Mucosa of gallbladder (tissue), 1 donor: ENCODE data around the gene RPL14. TPM values are rescaled to one million over a fixed set of nuclear protein-coding genes. Genes with fewer than 3 reads are reported as not detected.
"Not testable (repeated sequence)": the region's sequence is repeated elsewhere in the genome, so short reads cannot be mapped to it uniquely, and the experiment has no call there.

Source experiments
- DNase-seq: peaks from one replicate; pipeline ENCODE4 v3.0.0-alpha.2; 2020; ENCODE audit warnings: low spot score
- total RNA-seq: library from RNA; stranded (reverse); gene quantifications from one replicate; pipeline ENCODE4 v1.2.1, GENCODE V29; 2021
- donor health status: DM: no; HTN: no; CAD: no.

RPL14 gene
- total RNA-seq, 1 donor from 2014 or later, result 1,215 TPM

DNA sequence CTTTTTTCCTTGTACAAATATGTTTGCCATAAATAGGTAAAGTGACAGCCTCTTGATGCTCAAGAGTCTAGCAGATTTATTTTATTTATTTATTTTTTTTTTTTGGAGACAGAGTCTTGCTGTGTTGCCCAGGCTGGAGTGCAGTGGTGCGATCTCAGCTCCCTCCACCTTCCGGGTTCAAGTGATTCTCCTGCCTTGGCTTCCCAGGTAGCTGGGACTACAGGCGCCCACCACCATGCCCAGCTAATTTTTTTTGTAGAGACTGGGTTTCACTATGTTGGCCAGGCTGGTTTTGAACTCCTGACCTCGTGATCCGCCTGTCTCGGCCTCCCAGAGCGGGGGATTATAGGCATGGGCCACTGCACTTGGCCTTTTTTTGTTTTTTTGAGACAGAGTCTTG lies 5.7 kb downstream of the RPL14 start:
- not testable (repeated sequence) for DNase-seq

DNA sequence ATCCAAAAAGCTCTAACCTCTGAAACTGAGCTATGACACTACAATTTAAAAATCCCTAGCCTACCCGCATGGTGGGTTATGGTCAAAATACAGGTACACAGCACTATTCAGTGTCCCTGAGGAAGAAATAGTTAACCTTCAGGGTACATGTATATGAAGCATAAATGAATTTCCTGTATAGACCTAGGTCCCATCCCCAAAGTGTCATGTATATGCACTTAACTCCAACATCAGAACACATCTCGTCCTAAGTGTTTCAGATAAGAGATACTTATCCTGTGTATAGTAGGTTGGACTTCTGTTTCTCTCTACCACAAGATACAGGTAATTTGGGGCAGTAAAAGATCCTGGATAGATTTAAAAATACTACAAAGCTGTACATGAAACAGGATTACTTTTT lies 6.4 kb downstream of the RPL14 start:
- DNase-seq, result no peak

DNA sequence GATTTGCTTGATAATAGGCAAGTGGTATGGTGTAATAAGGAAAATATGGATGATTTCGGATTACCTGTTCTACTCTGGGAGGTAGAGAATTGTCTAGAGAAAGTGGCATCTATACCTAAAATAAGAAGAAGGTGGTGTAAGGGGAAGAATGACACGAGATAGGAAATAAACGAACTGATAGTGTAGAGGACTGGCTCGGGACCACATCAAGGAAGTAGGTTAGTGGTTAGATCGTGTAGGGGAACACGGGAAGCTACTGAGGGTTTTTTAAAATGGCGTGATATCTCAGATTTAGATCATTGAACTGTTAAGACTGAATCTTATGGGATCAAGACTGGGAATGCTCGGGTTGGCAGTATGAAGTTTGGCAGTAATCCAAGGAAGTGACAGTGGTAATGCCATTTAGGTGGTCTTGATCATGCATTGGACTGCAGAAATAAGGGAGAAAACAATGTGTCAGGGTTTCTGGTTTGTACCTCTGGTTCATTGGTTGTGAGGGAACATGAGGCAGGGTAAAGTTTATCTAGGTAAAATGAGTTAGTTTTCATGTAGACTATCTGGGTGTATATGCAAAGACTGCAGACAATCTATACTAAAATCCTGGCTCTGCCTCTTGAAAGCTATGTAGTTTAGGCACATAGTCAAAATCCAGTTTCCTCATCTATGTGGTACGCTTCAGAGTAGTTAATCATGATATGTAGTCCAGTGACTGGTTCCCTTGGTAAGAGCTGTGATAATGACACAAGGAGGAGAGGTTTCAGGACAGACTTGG lies 7.4 kb downstream of the RPL14 start:
- no peak for DNase-seq

DNA sequence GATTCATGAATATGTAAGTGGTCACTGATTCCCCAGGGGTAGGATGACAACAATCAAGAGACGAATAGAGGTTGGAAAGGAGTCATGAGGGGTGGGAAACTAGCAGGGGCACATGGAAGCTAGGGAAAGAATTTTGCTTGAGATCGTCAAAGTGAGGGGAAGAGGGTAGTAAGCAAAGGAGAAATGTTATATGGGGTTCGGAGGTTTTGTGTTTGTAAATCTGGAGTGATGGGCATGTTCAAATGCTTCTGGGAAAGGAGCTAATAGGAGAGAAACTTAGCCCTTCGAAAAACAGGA lies 7.9 kb downstream of the RPL14 start:
- DNase-seq, result no peak

DNA sequence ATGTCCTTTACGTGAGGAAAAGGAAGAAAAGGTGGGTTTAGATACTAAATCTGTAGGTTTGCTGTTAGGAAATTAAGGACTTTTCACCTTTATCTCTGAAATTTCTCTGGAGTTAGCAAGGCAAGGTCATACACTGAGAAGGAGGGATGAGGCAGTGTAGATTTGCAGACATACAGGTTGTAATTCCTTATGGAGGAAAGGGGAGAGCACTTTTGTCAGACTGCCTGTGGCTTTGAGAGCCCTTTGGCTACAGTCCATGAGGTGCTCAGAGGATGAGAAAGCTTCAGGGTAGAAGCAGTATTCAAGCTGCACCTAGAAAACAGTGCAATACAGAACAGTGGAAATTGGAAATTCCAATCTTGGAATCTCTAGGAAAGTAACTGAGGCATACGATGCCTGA lies 8.3 kb downstream of the RPL14 start:
- no peak for DNase-seq

DNA sequence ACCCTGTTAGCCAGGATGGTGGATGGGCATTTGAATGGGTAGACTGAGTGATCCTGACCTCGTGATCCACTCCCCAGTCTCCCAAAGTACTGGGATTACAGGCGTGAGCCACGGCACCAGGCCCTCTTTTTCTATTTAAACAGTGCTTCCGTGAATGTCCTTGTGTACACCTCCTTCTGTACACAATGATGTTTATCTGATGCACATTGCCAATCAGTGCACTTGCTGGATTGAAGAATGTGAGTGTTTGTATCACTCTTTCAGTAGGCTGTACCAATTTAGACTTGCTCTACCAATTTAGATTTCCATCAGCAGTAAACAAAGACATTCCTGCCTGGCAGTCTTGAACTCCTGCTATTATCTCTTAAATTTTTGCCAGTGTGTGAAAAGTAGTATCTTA lies 10.9 kb downstream of the RPL14 start:
- DNase-seq, result no peak

DNA sequence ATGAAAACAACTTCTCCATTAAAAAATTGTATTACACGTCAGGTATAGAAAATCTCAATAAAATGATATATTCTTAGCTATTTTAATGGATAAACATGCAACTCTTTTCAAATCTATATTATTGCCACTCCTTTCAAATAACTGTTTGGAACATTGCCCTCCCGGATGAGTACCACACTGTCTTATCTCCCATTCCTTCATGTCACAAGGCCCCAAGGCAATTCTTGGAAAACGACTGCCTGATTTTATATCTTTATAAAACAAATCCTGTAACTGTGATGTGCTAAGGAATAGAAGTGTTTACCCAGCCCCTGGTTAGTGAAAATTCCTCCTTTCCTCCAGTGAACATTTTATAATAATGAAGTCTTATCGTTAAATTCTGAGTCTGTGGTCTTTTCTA lies 13.6 kb downstream of the RPL14 start:
- DNase-seq, result no peak

DNA sequence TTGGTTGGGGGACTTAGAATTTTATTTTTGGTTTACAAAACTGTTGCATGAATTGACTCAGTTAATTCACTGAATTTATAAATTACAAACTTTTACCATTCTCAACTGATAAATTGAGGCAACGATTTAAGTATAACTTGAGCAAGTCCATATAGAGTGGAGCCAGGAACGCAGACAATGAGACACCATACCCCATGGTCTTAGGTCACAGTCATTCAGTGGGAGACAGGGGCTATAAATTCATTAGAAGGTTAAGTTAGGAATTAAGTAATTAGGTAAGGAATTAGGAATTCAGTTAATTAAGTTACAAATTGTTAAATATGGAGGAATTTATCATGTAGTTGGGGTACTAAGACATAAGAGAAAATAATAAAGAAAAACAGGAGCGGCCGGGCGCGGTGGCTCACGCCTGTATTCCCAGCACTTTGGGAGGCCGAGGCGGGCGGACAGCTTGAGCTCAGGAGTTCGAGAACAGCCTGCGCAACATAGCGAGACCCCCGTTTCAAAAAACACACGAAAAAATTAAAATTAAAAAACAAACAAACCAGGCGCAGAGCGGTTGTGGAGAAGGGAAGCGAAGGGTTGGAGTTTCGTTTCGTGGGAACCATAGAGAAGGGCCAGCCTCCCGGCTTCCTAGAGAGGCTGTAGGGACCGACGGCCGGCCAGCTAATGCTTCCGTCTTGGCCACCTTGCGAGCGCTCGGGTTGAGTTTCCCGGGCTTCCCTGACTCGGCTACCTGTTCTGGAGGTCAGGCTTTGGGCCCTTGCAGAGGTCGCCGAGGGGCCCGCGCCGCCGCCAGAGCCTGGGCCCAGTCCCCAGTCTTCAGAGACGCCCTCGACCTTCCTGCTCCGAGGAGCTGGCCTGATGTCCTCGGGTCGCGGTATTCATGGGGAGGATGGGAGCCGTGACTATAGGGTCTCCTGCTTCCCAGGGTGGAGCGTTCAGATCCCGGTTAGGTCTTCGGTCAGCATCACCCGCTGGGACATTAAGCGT lies 19.6 kb downstream of the RPL14 start, which contains the start of gene ZNF619:
ZNF619 (plus strand) TSS at position 645 of the 993 bp plus-strand sequence. CDS start 858 bp downstream, outside the sequence.
- DNase-seq, result peak; percentile 62

DNA sequence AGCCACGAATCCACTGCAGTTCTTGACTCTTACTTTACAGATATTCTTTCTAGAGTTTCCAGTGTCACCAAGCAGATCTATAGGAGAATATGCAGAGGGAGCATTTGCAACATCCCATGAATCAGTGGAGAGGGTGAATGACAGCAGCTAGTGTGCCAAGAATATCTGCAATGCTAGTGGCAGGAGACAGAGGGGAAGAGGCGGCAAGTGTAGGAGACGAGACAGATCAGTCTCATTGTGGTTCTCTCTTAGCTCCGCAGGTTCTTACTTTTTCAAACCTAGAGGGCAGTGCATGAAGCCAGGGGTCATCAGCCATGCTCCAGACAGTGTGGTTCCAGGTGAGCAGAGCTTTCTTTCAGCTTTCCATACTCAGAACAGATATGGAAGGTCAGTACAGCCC lies 20.5 kb downstream of the RPL14 start:
- DNase-seq, result no peak

DNA sequence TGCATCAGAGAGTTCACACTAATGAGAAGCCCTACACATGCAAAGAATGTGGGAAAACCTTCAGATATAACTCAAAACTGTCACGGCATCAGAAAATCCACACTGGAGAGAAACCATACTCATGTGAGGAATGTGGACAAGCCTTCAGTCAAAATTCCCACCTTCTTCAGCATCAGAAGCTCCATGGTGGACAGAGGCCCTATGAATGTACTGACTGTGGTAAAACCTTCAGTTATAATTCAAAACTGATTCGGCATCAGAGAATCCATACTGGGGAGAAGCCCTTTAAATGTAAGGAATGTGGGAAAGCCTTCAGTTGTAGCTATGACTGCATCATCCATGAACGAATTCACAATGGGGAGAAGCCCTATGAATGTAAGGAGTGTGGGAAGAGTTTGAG lies 30.0 kb downstream of the RPL14 start:
- no peak for DNase-seq

DNA sequence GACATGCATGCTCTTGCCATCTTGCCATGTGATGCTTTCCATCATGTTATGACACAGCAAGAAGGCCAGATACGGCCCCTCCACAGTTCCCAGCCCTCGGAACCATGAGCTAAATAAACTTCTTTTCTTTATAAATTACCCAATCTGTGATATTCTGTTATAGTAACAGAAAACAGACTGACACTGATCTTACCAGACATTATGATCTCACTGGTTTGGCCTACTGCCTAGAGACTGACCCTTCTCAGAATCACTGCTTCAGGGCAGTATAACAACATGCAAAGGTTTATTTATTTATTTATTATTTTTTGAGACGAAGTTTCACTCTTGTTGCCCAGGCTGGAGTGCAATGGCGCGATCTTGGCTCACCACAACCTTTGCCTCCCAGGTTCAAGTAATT lies 33.8 kb downstream of the RPL14 start:
- no peak for DNase-seq

DNA sequence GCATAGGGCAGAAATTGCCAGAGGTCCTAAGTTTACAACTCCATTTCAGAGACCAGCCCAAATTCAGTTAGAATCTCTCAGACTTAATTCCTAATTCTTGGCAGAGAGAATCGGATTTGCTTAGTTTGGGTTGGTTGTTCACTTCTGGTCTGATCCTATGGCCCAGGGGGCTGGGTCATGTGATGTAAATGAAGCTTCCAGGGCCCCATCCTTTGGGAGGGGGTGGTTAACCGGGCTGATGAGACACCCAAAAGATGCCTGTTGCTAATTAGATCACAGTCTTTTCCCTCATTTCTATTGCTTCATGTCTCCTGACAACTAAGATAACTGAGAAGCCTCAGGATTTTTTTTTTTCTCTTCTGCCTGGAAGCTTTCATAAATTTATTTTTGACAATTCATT lies 37.6 kb downstream of the RPL14 start:
- no peak for DNase-seq

DNA sequence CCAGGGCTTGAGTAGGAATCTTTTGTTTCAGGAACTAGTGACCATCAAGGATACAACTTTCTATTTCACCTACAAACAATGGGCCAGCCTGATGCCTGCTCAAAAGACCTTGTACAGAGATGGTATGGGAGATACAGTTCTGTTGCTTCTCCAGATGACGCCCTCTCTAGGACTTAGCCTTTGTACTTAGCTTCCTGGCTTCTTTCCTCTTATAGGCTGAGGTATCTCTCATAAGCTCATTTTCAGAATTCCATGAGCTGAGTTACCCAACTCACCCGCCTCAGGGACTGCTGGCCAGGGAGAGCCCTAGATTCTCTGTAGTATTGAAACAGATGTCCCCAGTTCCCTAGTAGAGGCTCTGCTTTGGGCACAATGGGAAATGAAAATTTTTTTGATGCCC lies 40.1 kb downstream of the RPL14 start:
- no peak for DNase-seq

DNA sequence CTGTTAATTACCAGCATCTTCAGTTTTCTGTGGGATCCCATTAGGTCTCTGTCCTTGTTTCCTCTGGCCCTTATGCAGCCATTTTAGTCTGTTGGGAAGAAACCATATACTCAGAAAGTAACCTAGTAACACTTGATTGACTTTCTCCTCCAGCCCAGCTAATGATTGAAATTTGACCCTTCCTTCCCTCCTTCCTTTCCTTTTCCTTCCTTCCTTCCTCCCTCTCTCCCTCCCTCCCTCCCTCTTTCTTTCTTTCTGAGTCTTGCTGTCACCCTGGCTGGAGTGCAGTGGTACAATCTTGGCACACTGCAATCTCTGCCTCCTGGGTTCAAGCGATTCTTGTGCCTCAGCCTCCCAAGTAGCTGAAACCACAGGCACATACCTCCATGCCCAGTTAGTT lies 42.8 kb downstream of the RPL14 start:
- no peak for DNase-seq

DNA sequence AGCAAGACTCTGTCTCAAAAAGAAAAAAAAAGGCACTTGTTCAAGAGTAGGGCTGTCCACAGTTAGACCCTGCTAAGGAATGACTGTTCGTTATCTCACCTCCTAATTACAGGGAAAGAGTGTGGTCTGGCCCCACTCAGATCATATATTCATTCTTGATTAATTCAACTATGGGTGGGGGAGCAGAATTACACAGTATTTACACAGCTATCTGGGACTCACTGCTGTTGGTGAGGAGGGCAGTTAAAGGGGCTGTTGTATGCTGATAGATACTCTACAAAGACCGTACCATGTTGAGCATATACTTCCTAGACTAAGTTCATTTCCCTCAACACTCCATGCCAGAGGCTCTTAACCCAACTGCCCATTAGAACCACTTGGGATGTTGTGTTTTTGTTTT lies 44.9 kb downstream of the RPL14 start:
- DNase-seq, result no peak

DNA sequence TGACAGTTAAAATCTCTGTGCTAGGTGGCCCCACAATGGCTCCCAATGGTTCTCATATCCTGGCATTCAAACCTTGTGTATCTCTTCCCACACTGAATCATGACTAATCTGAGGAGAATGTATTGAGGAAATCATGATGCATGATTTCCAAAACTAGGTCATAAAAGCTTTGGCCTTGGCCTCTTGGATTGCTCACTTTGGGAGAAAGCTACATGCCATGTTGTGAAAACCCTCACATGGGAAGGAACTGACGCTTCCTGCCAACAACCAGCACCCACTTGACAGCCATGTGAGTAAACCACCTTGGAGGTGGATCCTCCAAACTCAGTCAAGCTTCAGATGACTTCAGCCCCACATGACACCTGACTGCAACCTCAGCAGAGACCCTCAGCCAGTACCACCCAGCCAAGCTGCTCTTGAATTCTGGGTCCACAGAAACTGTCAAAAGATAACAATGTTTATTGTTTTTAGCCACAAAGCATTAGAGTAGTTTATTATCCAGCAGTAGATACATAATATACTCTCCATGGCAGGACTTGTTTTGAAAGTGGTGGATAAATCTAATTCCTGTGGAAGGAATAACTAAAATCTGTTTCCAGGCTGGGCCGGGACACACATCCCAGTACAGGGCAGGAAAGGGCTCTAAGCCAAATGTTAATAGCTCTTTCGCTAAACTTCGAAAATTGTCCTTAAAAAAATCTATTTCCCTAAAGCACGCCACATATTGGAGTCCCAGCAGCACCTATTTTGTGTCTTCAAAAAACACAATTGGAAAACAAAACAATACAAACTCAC lies 47.7 kb downstream of the RPL14 start:
- no peak for DNase-seq

DNA sequence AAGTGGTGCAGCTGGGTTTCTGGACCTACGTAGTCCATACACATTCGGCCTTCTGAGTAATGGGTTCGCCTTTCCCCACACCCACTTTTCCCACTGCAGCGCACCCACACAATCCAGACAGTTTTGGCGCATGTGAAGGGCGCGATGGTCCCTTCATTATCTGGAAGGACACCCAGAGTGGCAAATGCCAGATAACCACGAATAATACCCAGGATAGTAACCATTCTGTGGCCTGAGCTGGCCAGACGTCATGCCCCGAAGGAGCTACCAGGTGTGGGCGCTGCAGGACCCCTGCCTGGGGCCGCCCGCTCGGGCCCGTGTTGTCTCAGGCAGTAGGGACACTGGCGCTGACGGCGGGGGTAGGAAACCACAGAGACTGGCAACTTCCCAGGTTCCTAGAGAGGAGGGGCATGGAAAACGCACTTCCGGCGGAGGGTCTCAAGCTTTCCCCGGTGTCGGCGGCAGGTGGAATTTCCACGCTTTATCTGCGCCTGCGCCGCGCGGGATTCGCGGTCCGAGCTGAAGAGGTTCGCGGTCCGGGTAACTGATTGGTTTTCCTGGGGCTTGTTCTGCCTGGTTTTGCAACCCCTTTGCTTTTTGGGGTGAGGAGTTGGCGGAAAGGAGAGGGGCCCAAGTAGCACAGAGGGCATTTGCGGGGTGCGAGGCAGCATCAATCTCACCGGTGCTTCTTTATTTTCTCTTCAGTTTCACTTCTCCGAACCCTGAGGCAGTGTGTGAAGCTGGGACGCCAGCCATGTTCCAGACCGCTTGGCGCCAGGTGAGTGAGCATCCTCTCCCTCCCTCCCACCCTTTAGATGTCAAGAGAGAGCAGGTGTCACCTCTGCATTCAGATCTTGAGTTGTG lies 48.7 kb downstream of the RPL14 start, which contains the start of gene ZNF620:
ZNF620 (plus strand) TSS at position 441 of the 864 bp plus-strand sequence; CDS start at position 755, 314 bp downstream.
- DNase-seq, result peak; percentile 68

DNA sequence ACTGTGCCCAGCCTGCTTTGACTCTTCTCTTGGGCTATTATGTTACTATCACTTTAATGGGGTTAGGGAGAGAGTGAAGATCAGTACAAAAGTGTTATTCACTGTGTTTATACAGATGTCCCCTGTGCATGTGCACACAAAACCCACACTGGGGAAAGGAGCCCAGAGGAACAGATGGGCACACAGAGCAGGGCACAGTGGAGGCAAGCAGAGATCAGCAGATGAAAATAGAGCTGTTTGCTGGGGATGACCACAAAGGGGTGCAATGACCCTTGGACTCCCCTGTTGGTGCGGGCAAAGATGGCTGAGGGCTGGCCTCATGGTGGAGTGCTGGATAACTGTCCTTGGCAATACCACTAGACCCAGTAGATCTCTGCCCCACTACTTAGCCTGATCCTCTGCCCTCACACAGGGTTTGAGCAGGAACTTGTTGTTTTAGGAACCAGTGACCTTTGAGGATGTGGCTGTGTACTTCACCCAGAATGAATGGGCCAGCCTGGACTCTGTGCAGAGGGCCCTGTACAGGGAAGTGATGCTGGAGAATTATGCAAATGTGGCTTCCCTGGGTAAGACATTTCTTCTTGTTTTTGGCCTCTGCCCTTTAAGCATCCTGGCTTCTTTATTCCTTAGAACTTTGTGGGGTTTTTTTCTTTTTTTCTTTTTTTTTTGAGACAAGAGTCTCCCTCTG lies 54.0 kb downstream of the RPL14 start:
- no peak for DNase-seq

DNA sequence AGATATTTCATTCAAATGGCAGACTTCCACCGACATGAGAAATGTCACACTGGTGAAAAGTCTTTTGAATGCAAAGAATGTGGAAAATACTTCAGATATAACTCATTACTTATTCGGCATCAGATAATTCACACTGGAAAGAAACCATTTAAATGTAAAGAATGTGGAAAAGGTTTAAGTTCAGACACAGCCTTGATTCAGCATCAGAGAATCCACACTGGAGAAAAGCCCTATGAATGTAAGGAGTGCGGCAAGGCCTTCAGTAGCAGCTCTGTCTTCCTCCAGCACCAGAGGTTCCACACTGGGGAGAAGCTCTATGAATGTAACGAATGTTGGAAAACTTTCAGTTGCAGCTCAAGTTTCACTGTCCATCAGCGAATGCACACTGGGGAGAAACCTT lies 59.1 kb downstream of the RPL14 start:
- no peak for DNase-seq

DNA sequence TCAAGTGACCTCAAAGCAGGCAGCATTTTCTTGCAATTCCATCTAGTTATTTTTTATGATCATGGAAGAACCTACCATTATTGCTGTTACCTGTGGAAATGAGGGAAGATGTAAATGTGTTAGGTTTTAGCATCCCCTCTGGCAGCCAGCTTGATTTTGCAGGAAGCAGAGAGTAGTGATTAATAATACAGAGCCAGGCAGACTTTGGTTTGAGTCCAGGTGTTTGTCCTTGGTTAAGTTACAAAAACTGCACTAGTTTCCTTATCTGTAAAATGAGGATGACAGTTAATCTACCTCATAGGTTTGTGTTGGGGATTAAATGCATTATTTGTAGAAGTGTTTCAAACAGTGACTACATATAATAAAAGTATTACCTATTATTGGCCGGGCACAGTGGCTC lies 60.9 kb downstream of the RPL14 start:
- no peak for DNase-seq
